GM19467 (cell line): ENCODE measurements around the gene DSCAM.

Experiments
- ATAC-seq: cut with Tn5 transposase; IDR thresholded peaks from one replicate; pipeline ENCODE4 v1.9.1; 2021; ENCODE audit warnings: mild to moderate bottlenecking, moderate library complexity; ENCODE audit not compliant: unreplicated experiment

DSCAM gene

GRCh38 chr21:40021558-40022351 is 825.2 kb downstream of the DSCAM start:
- ATAC-seq, result no peak

DNA sequence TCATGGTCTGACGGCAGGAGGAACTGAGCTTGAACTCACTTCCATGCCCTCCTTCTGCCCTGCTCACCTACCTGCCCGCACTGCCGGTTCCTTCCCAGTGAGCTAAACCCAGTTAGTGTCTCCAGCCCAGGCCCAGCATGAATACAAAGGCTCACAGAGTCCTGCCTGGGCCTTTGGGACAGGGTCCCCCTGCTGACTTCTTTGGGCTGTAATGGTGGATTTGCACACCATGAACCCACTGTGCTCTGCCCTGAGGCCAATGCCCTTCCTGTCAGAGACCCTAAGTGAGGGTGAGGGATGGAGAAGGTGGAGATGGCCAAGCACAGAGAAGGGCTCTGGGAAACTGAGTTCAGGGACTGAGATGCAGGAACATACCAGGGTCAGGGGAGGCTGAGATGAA is 826.3 kb downstream of the DSCAM start:
- no peak for ATAC-seq

DNA sequence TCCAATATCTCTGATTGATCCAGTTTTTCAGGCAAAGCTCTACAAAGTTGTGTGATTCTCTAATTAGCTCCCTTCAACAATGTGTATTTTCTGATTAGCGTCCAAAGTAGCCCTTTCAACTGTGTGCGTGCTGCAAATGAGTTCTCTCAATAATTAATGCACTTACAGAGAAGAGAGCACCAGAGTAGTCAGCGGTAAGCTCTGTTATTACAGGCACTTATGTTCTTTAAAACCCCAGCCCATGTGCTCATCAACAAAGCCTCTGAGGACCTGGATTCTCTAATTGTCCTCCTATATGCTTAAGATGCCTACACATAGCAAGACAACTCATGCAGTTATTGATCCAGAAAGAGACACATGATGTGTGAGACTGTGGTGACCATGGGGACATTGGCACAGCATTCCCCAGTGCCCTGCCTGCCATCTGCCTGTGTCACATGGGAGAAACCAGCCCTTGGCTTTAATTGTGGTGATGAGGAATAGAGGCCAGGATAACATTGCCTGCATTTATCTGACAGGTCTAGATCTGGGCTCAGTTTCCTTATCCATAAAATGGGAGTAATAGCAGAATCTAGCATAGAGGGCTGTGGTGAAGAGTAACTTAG is 828.0 kb downstream of the DSCAM start:
- ATAC-seq, result no peak

GRCh38 chr21:40016667-40017066 is 830.3 kb downstream of the DSCAM start:
- ATAC-seq, result no peak

- no peak for ATAC-seq
These were observed 830.7 kb downstream of the DSCAM start for GRCh38 chr21:40016234-40016633.

GRCh38 chr21:40015818-40016217 is 831.1 kb downstream of the DSCAM start:
- no peak for ATAC-seq

DNA sequence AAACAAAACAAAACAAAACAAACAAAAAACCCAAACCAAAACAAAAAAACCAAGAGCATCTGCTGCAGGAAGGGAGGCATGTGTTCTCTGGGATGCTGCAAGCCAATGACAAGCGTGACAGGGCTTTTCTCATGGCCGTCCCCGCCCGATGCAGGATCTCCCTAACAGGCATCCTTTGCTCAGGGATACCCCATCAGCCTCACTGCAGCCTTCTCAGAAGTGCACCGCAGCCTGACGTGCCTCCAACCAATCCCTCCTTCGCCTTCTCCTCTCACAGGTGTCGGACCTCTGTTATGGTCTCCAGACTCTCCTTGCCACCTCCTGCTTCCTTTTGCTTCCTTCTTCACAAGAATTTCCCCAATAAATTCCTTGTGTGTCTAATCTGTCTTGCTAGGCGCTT is 832.6 kb downstream of the DSCAM start:
- no peak for ATAC-seq

GRCh38 chr21:40013001-40013735 is 833.8 kb downstream of the DSCAM start:
- no peak for ATAC-seq

GRCh38 chr21:40011371-40011770 is 835.6 kb downstream of the DSCAM start:
- no peak for ATAC-seq

DNA sequence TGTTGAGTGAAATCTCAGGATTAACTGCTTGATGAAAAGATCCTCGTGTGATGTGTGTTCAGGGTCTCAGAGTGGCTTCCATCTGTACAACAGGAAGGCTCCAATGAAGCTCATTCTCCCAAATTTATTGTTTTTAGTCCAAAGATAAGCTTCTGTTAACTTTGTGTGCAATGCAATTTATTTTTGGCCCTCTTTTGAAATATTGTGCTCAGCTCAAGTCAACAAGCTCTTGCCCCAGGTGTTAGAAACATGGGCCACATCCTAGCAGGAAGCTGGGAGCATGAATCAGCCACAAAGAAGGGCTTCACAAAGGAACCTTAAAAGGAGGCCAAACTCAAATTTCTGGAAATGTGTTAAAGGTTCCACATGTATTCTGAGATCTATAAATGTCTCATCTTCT is 844.0 kb downstream of the DSCAM start:
- ATAC-seq, result no peak

- no peak for ATAC-seq
These were observed 862.5 kb downstream of the DSCAM start for GRCh38 chr21:39984286-39984991.

DNA sequence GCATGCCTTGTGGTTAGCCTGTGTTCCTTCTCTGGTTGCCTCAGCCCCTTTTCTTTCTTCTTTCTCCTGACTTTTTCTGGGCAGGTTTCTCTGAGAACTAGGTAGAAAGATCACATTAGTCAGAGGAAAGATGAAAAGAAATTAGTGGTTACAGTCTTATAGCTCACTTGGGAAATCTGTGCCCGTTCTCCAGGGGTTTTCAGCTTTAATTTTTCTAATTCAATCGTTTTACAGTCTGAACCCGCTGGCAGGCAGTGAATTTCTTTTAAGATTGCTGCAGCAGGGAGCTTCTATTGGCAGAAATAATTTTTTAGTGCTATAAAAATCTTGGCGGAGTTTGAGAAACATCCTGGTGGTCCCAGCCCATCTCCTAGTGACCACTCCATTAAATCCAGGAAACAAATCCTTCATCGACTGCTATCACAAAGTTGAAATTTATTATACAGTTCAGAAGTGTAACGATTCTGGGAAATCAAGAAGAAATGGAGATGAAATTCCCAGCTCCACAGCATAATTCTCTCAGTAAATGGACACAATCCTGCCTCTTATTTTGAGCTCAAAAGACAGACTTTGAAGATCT is 866.6 kb downstream of the DSCAM start:
- no peak for ATAC-seq

DNA sequence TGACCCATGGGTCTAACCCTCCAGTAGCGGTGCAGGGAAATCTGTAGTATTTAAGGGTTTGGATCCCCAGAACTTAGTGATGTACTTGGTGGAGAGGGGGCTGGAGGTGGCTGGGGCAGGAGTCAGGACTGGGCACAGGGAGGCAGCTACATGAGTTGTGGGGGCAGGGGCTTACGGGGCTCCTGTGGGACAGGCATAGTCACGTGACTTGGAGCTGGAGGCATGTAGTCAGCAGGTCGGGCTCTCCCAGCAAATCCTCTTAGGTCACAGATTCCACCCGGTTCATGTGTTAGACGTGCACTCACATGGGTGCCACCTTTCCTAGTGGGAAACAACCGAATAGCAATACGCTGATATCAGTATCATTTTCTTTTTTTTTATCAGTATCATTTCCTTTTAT is 867.6 kb downstream of the DSCAM start:
- no peak for ATAC-seq

DNA sequence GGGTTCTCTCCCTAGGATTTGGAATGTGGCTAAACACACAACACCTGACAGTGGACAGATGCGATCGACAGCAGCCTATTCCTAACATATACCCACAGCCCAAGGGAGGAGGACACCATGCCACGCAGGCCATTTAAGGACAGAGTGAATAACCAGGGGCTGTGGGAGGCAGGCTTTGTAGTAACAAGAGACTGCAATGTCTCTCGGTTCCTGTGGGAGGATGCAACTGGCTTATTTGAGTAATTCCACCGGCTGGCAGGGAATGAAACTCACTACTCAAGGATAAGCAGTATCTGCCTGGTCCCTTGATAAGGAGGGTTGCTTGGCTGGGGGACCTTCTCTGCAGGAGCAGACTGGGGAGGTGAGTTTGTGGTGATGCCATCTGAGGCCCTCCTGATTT is 870.2 kb downstream of the DSCAM start:
- ATAC-seq, result no peak

DNA sequence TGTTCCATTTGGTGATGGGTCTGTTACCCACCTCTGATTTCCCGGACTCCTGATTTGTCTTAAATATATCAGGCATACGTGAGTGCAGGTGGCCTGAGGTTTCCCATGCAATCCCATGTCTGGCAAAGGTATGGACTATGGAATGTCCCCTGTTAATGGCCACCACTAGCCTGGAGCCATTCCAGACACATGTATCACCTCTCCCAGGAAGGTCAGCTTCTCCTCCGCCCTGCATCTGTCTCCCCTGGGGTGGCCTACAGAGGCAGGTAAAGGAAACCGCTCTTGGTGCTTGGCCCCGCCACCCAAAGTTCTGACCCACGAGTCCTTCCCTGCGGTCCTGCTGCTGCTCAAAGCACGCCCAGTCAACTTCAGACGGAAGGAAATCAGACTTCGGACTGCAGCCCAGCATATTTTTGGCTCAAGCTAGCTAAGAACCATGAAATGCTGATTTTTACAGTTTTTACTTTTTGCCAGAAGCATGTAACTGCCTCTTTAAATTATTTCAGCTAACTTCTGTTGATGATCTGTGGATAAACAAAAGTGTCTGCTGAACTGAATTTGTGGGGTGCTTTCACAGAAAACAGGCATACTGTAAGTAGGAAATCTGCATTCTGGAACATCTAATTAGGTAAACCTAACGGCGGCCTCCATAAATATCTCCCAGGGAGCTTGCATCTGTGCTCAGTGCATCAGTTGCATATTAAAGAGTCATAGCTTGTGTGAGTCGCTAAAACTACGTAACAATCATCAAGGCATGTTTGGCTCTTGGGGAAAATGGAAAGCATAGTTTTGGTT is 873.8 kb downstream of the DSCAM start:
- ATAC-seq, result no peak

- ATAC-seq, result no peak
These were observed 874.5 kb downstream of the DSCAM start for GRCh38 chr21:39972471-39972870.

DNA sequence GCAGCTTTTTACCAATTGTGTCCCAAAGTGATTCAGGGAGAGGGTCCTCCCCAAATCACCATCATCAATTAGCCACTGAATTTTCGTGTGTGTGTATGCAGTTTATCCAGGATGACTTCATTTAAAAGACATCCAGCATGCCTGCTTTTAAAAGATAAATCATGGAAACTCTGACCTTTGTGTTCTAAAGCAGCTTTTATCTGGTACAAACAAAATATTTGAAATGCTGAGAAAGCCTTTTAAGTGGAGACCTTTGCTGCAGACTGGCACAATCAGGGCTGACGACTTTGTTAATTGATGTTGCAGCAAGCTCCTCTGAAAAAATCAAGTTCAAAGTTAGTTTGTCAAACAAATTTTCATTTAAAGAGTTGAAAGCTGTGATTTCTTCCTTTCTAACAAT is 875.0 kb downstream of the DSCAM start:
- no peak for ATAC-seq

GRCh38 chr21:39969691-39970364 is 877.1 kb downstream of the DSCAM start:
- ATAC-seq, result no peak

DNA sequence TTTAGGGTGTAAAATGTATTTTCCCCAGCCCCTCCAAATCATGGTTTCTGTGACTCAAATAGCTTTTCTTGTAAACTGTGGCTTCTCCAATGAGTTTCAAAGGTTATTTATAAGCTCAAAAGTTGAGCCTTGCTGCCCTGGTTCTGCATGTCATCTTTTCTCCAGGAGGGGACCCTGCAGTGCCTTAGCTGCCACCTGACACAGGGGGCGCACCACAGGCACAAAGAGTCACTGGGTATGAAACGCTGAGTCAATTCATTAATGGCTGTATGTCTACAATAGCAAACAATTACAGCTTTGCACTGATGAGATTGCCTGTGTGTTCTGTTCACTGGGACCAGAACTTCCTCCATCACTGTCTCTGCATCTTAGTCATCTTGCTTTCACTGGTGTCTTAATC is 878.9 kb downstream of the DSCAM start:
- no peak for ATAC-seq

DNA sequence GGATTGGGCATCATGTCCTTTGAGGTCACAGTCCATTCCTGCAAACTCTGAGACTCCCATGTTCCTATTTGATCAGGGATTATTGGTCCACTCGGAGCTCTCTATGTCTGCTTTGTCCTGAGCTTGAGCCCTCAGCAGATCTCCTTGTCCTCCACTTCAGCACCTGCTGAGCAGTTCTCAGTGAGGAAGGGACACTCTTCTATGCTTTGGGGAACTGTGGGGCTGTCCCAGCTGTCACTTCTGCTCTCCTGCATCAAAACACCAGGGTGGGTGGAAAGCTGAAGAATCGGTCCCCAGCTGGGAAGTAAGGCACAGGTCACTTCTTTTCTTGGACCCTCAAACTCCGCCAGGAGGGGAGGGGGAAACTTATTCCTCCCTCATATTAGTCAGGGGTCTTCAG is 880.2 kb downstream of the DSCAM start:
- ATAC-seq, result no peak
